ENCODE data around the gene DAP. TPM values are rescaled to one million over a fixed set of nuclear protein-coding genes. Genes with fewer than 3 reads are reported as not detected.

Gene DAP
- total RNA-seq, 1 donor from 2014 or later = 22.9 TPM

DNA sequence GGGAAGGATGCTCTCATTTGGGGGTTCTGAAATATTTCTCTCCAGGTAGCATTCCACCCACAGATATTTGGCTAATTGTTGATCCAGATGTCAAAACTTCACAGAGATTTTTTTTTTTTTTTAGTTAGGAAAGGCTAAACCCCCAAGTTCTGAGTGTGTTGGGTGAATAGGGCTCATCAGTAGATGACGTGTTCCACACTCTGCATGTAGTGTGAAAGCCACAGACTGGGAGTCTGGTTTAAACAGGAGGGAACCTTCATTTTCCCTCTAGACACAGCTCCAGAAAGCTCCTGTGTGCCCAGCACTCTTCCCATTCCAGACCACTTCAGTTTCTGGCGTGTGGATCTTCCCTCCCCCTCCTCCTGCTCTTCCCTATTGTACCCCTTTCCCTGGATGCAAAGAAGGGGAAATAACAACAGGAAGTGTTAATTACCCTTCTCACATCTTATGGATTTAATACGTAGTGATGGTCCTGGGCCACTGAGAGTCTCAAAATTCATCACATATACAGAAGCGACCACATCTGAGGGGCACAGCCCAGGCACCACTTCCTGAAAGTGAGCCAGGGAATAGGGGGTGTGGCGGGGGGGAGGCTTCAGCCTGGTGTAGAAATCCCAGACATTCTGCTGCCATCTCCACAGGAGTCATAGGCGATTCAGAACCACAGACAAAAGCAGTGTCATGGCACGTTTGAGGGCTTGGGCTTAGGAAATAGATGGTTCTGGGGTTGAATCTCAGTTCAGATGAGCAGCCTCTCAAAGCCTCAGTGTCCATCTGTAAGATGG, 65.1 kb downstream of the DAP start:
- intact Hi-C loops (cut with micrococcal nuclease) = no loop called here
- DNase-seq = no peak
- no peak for TF ChIP-seq CTCF (IDR thresholded peaks at IDR 0.05; ENCODE audit: borderline replicate concordance)
- Histone ChIP-seq H3K4me3 (no peak overlapping the region), H3K4me1 (peaks cover 13% of the 10 kb centered on the region), H3K9me3 (replicated peaks) (no peaks in the 10 kb centered on the region), H3K27ac (replicated peaks) (no peak overlapping the region), H3K36me3 (no peaks in the 10 kb centered on the region), H3K27me3 (ENCODE audit: low read depth) (no peaks in the 10 kb centered on the region)

GRCh38 chr5:10695055-10695649, 65.9 kb downstream of the DAP start:
- no peaks in the 10 kb centered on the region for H3K27me3 ChIP-seq (ENCODE audit: low read depth)
- no peaks in the 10 kb centered on the region for H3K9me3 ChIP-seq (replicated peaks)
- DNase-seq = peak; percentile 76
- intact Hi-C loops (cut with micrococcal nuclease) = no loop called here
- H3K27ac ChIP-seq (replicated peaks) = no peak overlapping the region
- H3K36me3 ChIP-seq = no peaks in the 10 kb centered on the region
- TF ChIP-seq CTCF (IDR thresholded peaks at IDR 0.05; ENCODE audit: borderline replicate concordance) = peak; percentile 89
- peak overlapping the region; percentile 25 for H3K4me3 ChIP-seq
- H3K4me1 ChIP-seq = peaks cover 13% of the 10 kb centered on the region

GRCh38 chr5:10691826-10692785, 68.9 kb downstream of the DAP start:
- Histone ChIP-seq H3K9me3 (replicated peaks) (peaks cover 2% of the 10 kb centered on the region), H3K36me3 (no peaks in the 10 kb centered on the region), H3K27ac (replicated peaks) (no peak overlapping the region), H3K4me3 (no peak overlapping the region), H3K4me1 (peaks cover 20% of the 10 kb centered on the region), H3K27me3 (ENCODE audit: low read depth) (no peaks in the 10 kb centered on the region)
- intact Hi-C loops (cut with micrococcal nuclease) = no loop called here
- no peak for TF ChIP-seq CTCF (IDR thresholded peaks at IDR 0.05; ENCODE audit: borderline replicate concordance)
- no peak for DNase-seq

DNA sequence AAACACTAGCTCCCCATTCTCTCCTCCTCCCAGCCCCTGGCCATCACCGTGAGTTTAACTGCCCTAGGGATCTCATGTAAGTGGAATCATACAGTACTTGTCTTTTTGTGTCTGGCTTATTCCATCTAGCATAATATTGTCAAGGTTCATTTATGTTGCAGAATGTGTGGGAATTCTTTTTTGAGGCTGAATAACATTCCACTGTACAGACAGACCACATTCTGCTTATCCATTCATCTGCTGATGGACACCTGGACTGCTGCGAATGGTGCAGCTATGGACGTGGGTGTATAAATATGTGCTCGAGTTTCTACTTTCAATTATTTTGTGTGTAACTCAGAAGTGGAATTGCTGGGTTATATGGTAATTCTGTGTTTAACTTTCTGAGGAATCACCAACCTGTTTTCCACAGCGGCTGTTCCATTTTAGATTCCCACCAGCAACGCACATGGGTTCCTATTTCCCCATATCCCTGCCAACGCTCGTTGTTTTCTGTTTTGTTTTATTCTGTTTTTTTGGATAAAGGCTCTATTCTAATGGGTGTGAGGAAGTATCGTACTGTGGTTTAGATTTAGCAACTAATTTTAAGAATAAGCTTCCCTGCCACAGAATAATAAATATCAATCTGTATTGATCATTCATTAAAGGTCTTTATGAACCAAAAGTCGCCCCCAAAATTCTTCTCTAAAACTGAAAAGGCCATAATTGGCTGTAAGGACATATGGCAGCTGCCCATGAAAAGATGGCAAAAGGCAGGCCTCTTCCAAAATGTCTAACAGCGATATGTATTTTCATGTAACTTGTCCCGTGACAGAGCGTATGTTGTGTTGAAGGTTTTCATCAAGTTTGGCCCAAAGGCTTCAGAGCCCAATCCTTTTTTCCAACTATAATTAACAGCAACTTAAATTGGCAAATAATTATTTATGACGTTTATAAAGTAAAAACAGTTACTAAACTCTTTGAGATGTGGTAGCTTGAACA, 70.3 kb downstream of the DAP start:
- intact Hi-C loops (cut with micrococcal nuclease) = no loop called here
- no peak overlapping the region for H3K4me3 ChIP-seq
- H3K4me1 ChIP-seq = peaks cover 19% of the 10 kb centered on the region

More for the DNA sequence above, 70.3 kb downstream of the DAP start:
- Histone ChIP-seq H3K27ac (replicated peaks) (no peak overlapping the region), H3K9me3 (replicated peaks) (peaks cover 6% of the 10 kb centered on the region), H3K36me3 (no peaks in the 10 kb centered on the region), H3K27me3 (ENCODE audit: low read depth) (no peaks in the 10 kb centered on the region)
- no peak for DNase-seq
- no peak for TF ChIP-seq CTCF (IDR thresholded peaks at IDR 0.05; ENCODE audit: borderline replicate concordance)

All from left ventricle myocardium inferior (tissue), 1 donor.